GM12872 (cell line): ENCODE results near the gene AGBL2.

Experiments
- CTCF ChIP-seq: IDR thresholded peaks from 3 replicates; pipeline ENCODE4 v1.5.1; 2011; ENCODE audit warnings: low read depth, mild to moderate bottlenecking, low read length, moderate library complexity; ENCODE audit not compliant: insufficient read depth

The AGBL2 gene

DNA sequence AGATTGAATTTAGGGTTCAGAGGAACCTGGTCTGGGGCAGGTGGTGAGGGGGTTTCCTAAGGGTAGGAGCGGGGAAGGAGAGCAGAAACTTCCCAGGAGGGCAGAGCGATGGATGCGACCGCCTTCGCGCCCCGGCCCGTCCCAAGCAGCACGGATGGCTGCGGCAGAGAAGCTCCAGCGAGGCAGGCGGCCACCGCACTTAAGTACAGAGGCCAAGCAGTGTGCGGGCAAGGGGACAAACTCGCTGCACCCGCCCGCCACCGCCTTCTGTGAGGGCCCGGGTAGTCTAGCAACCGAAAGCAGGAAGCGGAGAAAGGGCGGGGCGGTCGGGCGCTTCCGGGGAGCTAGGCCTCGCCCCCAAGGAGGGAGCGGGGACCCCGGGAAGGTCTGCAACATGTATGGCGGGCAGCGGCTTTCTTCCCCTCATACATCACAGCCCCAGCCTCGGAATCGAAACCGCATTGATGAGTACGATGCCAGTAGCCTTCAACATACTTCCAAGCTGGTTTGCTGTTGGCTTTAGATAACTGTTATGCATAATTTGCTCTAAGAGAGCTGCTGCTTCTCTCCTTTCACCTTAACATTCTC is at the start of gene AGBL2:
TSS of gene AGBL2 (minus strand) at position 288 of the 588 bp plus-strand sequence. CDS start 719 bp downstream, outside the sequence.
- no peak for TF ChIP-seq CTCF

DNA sequence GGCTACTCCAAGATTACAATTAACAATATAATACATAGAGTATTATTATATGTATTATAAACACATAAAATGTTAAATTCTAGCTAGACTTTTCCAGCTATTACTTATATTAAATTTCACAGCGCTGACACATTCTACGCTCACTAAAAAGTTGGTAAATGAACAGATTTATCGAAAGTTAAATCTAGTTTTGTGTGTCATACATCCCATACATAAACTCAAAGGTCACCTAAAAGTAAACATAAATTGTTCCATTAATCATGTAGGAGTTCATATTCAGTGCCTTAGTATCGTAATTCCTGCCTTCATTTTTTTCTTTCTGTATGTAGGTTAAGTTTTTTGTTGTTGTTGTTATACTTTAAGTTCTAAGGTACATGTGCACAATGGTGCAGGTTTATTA is 41.0 kb upstream of the AGBL2 start:
- no peak for TF ChIP-seq CTCF

- no peak for TF ChIP-seq CTCF
These were observed 35.6 kb upstream of the AGBL2 start for GRCh38 chr11:47750725-47751124.

DNA sequence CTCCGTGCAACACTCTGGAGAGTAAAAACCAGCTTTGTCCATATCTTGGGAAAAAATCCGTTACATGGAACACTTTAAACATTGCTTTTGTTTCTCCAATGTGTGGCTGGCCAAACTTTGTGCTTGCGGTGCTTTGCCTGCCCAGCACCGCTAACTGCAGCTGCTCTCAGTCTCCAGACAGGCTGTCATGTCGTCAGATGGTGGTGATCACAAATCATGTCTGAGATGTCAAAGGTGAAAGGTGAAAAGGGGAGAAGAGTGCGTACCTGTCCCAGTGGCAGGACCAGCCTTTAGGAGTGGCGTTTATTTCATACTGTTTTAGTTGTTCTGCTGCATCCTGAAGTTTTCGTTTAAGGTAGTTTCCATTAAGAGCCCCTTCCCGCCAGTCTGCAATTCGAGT is 17.1 kb upstream of the AGBL2 start:
- TF ChIP-seq CTCF: no peak

GRCh38 chr11:47731475-47731874 is 16.3 kb upstream of the AGBL2 start:
- TF ChIP-seq CTCF: no peak

DNA sequence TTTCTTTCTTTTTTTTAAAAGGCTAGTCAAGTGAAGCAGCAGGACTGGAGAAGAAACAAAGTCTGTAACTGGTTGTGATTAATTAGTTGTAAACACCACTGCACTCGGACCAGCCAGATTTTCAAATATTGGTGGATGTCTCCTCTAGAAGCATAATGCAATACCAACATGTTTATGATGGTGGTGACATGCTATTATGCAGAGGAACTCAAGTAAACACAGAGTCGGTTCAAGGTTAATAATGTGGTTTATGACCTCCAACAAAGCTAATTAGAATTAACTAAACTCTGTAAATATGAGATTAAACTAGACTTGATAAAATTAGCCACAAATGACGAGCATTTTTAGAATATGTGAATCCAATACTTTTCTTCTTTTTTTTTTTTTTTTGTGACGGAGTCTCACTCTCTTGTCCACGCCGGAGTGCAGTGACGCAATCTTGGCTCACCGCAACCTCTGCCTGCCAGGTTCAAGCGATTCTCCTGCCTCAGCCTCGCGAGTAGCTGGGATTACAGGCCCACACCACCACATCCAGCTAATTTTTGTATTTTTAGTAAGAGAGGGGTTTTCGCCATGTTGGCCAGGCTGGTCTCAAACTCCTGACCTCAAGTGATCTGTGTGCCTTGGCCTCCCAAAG is 11.8 kb upstream of the AGBL2 start:
- TF ChIP-seq CTCF: no peak

DNA sequence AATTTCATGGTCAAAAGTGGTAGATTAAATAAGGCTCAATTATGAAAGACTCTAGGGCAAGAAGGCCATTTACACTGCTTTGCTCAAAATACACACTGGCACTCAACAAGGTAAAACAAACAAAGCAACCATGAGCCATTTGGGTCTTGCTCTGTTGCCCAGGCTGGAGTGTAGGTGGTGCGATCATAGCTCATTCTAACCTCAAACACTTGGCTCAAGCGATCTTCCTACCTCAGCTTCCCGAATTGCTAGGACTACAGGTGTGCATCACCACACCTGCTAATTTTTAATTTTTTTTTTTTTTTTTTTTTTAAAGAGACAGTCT is 10.9 kb upstream of the AGBL2 start:
- TF ChIP-seq CTCF: no peak
